ENCODE data around the gene IRF2.

The IRF2 gene

GRCh38 chr4:184427687-184428086 is 46.7 kb downstream of the IRF2 start:
- DNase-seq, result no peak

GRCh38 chr4:184427093-184427492 is 47.3 kb downstream of the IRF2 start:
- DNase-seq, result no peak

- DNase-seq, result no peak
These were observed 49.2 kb downstream of the IRF2 start for GRCh38 chr4:184424993-184425758.

GRCh38 chr4:184424279-184424678 is 50.1 kb downstream of the IRF2 start:
- no peak for DNase-seq

GRCh38 chr4:184423003-184423686 is 51.2 kb downstream of the IRF2 start:
- DNase-seq, result no peak

GRCh38 chr4:184422378-184422777 is 52.0 kb downstream of the IRF2 start:
- DNase-seq, result no peak

- no peak for DNase-seq
These were observed 52.7 kb downstream of the IRF2 start for GRCh38 chr4:184421533-184422155.

GRCh38 chr4:184420881-184421416 is 53.4 kb downstream of the IRF2 start:
- DNase-seq, result no peak

GRCh38 chr4:184420402-184420801 is 53.9 kb downstream of the IRF2 start:
- no peak for DNase-seq

- no peak for DNase-seq
These were observed 54.4 kb downstream of the IRF2 start for GRCh38 chr4:184419976-184420375.

- DNase-seq, result peak; percentile 46
These were observed 56.4 kb downstream of the IRF2 start for GRCh38 chr4:184417802-184418511.

- DNase-seq, result peak; percentile 72
These were observed 57.2 kb downstream of the IRF2 start for GRCh38 chr4:184416913-184417734.

- DNase-seq, result no peak
These were observed 59.3 kb downstream of the IRF2 start for GRCh38 chr4:184415071-184415470.

GRCh38 chr4:184413261-184414046 is 60.9 kb downstream of the IRF2 start:
- DNase-seq, result peak; percentile 83

- no peak for DNase-seq
These were observed 63.6 kb downstream of the IRF2 start for GRCh38 chr4:184410748-184411147.

GRCh38 chr4:184409911-184410692 is 64.2 kb downstream of the IRF2 start:
- no peak for DNase-seq

- no peak for DNase-seq
These were observed 64.8 kb downstream of the IRF2 start for GRCh38 chr4:184409502-184409901.

GRCh38 chr4:184408684-184409081 is 65.7 kb downstream of the IRF2 start:
- no peak for DNase-seq

- DNase-seq, result no peak
These were observed 66.2 kb downstream of the IRF2 start for GRCh38 chr4:184408021-184408683.

GRCh38 chr4:184406958-184407391 is 67.4 kb downstream of the IRF2 start:
- peak; percentile 59 for DNase-seq

All from hematopoietic multipotent progenitor cell treated with erythropoietin and hydrocortisone succinate and interleukin-3 and kit ligand, for 6 days (in vitro differentiated cells).